Activated T-cell treated with anti-CD3 and anti-CD28 coated beads for 48 hours (primary cell): ENCODE measurements around the gene GLP1R.
A peak's percentile ranks its signal among the peaks of the same experiment; 100 is the strongest.

Experiments
- DNase-seq: peaks from one replicate; pipeline ENCODE4 v3.0.0-alpha.2; 2020; ENCODE audit warnings: low read depth

Gene GLP1R

DNA sequence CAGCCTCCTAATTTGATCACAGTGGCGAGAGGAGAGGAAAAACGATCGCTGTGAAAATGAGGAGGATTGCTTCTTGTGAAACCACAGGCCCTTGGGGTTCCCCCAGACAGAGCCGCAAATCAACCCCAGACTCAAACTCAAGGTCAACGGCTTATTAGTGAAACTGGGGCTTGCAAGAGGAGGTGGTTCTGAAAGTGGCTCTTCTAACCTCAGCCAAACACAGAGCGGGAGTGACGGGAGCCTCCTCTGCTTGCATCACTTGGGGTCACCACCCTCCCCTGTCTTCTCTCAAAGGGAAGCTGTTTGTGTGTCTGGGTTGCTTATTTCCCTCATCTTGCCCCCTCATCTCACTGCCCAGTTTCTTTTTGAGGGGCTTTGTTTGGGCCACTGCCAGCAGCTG is 37.7 kb downstream of the GLP1R start:
- peak; percentile 24 for DNase-seq

- no peak for DNase-seq
Observed at GRCh38 chr6:39086711-39087110, 38.1 kb downstream of the GLP1R start.

DNA sequence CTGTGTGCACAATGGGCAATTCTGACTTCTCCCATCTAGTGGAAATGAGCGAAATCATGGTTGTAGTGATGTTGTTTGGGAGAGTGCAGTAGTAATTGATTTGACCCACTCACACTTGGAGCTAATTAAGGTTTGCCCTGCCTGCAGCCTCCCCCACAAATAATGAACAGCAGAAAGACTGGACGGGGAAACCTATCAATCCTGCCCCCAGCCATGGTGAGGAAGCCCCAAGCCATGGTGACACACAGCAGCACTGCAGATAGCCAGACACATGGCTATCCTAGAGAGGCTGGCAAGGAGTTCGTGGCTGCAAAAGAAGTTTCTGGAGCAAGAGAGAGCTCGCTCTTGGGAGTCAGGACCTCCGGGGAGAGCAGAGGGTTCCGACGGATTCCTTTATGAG is 38.6 kb downstream of the GLP1R start:
- no peak for DNase-seq

GRCh38 chr6:39088331-39088730 is 39.8 kb downstream of the GLP1R start:
- DNase-seq, result no peak

DNA sequence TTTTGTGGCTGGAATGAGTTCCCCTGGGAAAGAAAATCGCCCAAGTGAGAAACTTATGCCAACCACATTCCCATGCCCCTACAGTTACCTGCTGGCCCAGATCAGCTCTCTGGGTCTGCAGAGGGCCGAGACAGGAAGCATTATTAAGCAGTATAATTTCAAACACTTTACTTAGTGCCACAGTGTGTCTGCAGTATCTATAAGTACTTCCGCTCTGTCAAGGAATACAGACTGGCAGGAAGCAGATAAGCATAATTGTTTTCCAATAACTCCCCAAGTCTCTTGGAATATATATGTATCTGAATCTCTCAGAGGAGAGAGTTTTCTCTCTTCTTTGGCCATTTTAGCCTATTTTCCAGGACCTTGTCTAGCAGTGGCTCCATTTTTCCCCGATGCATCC is 41.5 kb downstream of the GLP1R start:
- no peak for DNase-seq

GRCh38 chr6:39091220-39091619 is 42.6 kb downstream of the GLP1R start:
- DNase-seq, result no peak

- no peak for DNase-seq
Observed at GRCh38 chr6:39092124-39092523, 43.5 kb downstream of the GLP1R start.

DNA sequence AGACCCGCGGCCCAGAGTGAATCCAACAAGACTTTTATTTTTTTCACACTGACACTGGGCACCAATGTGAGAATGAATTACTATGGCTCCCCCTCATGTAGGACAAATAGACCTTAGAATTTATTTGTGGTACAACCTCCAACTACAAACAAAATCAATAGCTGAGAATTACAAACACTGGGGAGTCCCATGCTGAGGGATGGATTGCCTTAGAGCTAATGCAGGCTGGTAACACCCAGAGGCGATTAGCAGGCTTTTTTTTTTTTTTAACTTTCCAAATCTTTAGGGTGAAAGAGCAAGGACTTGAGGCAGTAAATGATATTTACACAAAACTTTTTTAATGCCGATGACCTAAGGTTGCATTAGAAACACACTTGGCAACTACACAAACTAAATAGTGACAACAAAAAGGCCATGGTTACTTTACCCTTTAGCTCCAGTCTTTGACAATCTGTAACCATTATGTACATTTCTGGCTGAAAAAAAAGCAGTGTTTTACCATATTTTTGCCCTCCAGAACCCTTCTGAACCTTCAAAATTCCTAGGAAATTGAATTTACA is 44.6 kb downstream of the GLP1R start:
- DNase-seq, result no peak

GRCh38 chr6:39095578-39095977 is 47.0 kb downstream of the GLP1R start:
- no peak for DNase-seq

DNA sequence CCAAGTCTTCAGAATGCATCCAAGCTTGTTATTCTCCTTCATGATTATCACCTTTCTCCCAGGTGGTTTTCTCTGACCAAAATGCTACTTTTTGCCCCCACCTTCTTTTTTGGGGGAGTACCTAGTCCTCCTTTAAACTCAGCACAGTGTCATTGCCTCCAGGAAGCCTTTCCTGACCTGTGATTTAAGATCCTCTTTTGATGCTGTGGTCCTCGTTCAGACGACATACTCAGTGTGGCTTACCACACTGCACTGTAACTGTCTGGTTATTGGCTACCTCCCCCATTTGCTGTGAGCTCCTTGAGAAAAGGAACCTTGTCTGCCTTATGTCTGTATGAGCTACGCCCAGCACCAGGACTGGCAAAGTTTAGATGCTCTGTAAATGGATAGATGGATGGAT is 51.8 kb downstream of the GLP1R start:
- no peak for DNase-seq

- no peak for DNase-seq
Observed at GRCh38 chr6:39102071-39102820, 53.7 kb downstream of the GLP1R start.

- DNase-seq, result no peak
Observed at GRCh38 chr6:39102821-39103136, 54.2 kb downstream of the GLP1R start.

GRCh38 chr6:39104528-39104927 is 55.9 kb downstream of the GLP1R start:
- no peak for DNase-seq

DNA sequence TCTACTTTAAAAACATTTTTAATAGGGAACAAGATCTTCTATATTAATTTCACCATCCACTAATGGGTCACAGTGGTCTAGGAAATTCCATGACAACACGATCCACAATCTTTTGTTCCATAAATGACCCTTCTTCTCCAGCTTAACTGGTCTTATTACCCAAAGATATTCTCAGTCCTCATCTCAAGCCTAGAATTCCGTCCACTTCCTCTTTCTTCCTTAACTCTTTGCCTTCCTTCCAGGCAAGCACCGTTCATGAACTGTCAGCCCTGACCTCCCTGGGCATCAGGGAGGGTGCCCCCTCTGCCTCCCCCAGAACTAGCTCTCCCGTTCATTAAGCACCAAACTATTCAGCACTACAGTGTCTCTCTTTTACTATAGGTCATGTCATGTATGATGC is 58.5 kb downstream of the GLP1R start:
- DNase-seq, result no peak

GRCh38 chr6:39107641-39108040 is 59.1 kb downstream of the GLP1R start:
- no peak for DNase-seq

DNA sequence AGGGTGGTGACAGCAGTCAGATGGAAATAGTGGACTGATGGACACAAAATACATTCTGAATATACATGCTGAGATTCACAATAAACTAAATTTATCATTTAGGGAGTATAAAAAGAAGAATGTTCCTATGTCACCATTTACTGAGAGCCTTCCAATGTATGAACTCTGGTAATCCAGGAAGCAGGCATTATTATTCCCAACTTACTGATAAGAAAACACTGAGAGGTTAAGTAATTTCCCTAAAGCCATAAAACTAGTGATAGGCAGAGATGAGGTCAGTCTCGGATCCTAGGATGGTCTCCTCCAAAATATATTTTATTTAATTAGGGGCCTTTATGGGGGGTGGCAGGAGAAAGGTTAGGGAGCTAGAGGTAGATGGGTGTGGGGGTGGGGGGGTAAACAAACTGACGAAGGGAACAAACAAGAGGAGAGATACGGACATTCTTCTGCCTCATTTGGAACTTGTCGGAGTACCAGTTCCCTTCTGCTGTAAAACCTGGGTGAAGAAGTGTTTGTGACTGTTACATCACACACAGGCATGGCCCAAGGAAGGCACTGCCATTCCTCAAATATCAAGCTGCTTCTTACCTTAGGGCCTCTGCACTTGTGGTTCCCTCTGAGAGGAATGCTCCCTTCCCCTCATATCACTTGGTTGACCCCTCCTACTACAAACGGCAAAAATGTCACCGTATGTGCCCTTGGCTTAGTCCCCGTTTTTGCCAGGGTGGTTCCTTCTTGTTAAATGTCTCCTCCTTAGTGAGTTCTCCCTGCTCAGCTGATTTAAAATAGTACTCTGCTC is 59.7 kb downstream of the GLP1R start:
- no peak for DNase-seq

DNA sequence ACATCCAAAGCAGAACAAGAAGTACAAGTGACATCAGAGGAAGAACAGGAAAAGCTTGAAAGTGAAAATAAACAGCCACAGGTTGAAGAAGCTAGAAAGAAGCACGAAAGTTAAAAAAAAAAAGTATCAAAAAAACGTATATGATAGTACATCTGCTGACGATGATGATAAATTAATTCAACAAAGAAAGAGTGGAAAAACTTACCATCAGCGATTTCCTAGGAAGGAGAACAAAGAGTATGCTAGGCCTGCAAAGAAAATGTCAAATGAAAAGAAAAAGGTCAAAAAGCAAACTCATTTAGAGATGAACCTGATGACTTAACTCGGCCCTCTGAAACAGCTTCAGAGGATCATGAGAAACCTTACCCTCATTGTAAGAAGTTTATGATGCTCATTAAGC is 62.7 kb downstream of the GLP1R start:
- DNase-seq, result no peak

DNA sequence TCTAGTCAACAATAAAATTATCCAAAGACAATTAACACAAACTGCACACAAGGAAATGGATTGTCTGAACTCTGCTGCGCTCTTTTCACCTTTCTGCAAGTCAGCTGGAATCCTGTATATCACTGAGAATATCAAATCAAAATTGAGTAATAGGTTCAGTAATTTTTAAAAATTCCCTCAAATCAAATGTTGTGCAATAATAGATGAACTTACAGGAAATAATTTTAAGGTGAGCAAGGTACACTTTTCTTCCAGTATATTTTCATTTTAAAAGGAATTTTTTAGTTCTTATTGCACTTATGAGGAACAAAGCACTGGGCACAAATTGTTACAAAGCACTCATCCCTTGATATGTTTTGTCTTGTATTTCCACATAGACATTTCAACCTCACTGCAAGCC is 65.2 kb downstream of the GLP1R start:
- no peak for DNase-seq

DNA sequence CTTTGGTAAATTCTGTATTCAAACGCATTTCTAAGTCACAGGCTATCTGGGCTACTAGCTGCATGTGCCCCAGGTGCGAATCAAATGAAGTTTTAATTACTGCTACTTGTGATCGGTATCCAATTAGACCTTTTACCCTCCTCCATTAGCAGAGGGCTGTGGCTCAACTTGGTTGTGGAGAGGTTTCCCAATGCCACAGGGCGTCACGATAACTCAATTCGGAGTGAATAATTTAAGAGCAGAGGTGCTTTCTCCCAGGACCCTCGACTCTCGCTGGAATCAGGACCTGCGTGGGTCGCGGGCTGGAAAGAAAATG is 65.8 kb downstream of the GLP1R start:
- DNase-seq, result no peak

GRCh38 chr6:39114704-39115599 is 66.4 kb downstream of the GLP1R start, which contains the start of gene SAYSD1:
Gene SAYSD1 (minus strand): TSS chr6:39115186. CDS start chr6:39115089, 97 bp downstream.
- DNase-seq, result peak; percentile 94

- no peak for DNase-seq
Observed at GRCh38 chr6:39118921-39119320, 70.3 kb downstream of the GLP1R start.

- no peak for DNase-seq
Observed at GRCh38 chr6:39124114-39124513, 75.5 kb downstream of the GLP1R start.

DNA sequence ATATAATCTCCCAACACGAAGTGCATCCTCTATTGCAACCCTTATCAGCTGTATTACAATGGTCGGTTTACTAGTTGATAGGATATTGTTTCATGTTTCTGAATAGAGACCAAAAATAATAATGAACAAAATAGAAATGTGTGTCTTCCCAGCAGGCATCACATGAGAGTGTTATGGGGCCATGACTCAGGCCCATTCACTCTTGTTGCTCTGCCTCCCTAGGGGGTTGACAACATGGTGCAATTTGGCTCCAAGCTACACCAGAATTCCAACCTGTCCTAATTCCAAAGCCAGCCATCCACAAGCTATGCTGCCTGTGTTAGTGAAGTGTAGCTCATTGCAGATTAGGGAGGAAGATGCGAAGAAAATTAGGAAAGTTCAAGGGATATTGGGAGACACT is 79.5 kb downstream of the GLP1R start:
- no peak for DNase-seq
